NCI-H2107 (cell line): ENCODE measurements around the gene UBL4B.

Experiments used
- DNase-seq: peaks from one replicate; lab custom pipeline; 2025; lab: John Stamatoyannopoulos, UW

The UBL4B gene

DNA sequence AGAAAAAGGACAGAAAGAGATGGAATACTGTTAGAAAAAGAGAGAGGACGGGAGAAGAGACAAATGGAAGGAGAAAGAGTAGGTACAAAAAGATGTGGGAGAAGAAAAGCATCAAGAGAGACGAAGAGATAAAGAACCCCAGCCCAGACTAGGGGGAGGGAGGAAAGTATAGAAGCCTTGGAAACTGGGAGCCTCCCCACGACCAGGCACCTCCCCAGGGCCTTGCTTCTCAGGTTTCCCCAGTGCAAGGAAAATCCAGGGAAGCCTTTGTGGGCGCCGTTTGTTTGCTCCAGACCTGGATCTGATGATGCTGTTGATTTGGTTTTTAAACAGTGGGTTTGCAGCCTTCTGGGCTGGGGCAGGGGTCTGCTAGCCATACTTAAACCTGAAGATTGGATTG is 26.6 kb upstream of the UBL4B start:
- no peak for DNase-seq

DNA sequence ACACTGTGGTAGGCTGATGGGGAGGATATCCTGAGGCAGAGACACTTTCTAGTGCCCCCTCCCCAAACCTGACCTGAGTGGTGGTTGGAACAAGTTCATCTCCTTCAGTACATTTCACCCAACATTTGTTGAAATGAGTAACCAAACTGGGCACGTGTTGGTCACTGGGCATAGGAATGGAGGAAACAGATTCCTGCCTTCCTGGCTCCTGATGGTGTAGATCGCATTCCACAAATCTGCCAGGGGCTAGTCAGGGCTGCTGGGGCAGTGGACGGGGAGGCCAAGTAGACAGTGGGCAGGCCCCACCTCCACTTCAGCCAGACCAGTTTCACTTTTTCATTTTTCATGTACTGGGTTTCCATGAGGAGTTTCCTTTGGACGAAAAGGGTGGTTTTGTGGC is 25.3 kb upstream of the UBL4B start:
- DNase-seq = no peak

DNA sequence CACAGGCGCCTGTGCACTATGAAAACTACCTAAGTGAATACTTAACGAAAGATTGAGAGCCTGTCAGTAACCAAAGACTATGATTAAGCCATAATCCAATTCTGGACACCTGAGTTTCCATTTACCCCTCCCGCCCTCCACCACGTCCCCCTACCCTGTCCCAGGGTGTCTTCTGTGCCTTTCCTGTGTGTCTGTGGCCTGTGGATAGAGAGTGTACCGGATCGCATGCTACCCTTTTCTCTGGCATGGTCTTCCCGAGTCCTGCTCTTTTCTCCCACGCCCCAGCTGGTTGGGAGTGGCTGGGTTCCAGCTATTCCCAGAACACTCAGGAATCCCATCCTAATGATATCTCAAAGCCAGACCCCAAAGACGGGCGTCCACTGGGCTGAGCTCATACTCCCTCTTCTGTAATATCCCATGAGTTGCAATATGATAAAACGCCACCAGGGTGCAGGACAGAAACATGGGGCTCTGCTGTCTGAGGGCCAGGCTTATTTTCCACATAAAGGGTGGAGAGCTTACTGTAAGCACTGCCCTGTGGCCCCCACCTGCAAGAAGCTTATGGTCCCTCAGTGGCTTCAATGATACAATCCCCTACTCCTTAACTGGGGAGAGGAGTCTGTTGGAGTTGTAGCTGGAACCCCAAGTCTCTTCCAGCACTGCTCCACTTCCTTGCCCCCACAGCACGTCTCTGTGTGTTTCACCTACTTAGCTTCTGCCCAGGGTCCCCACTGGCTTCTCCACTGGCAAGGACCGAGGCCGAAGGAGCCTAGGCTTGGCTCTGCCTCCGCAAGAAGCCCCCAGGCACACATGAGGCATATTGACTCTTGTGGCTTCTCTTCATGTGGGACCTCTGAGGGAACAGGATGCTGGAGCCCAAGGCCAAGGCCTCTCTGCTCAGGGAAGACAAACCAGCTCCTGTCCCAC is 24.2 kb upstream of the UBL4B start:
- peak; percentile 18 for DNase-seq

DNA sequence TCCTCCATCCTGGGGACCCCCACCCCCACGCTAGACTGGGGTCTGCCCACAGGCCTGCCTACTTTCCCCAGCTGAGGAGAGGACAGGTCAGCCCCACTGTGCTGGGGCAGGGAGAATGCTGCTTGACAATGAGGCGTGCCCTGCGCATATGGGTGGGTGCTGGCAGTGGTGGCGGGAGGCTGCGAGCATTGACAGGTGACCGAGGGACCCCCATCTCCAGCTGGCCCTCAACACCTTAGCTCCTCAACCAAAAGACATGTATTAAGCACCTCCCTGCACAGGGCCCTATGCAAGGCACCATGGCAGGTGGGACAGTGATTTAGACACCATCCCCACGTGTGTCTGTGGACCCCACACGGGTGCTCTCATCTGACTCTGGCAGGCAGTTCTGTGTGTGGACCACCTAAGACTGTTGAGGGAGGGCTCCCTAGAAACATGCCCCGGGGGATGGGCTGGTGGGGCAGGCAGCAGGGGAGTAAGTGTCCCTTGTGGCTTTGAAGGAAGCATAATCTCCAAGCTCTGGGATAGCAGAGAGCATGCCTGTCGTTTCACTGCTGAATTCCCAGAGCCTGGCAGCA is 23.4 kb upstream of the UBL4B start:
- no peak for DNase-seq

DNA sequence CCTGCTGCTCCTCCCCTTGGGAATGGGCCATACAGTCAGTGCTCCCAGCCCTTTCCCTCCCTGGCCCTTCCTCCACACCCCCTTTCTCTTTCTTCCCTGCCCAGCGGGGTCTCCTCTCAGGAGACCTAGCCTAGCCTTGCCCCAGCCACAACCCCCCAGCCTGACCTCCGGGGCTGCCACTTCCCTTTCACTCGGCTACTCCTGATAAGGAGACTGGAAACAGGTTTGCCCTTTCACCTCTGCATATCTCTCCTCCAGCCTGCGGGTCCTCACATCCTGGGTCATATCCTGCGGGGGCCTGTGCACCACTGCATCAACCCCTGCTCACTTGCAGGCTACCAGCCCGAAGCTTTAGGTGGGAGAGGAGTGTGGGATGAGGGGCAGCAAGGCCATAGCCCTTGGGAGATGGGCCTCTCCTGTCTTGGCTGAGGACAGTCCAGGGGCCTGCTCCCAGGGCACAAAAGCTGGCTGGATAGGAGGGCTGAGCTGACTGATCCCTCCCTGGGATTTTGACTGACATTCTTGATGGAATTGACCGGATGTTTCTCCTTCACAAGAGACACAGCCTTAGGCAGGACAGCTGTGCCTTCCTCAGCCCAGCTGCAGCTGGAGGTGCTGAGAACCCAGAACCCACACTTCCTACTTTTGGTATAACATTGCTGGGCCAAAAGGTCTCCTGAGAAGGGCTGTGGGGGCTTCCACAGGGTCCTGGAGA is 22.5 kb upstream of the UBL4B start:
- DNase-seq = no peak

DNA sequence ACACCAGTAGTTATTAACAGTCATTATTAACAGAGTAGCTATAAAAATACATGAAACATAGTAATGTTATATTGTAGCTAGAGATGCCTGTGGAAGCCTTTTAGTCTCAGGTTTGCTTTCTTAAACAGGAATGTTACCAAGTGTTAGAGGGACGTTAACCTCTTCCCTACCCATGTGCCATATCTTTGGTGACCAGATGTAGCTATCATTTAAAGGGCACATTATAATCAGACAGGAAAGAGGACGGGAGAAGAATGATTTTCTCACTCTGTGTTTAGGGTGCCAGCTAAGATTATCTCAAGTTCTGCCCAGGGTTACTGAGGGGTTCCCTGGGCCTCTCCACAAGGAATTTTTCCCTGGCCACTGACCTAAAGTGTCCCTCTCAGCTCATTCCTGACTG is 20.9 kb upstream of the UBL4B start:
- DNase-seq = no peak

DNA sequence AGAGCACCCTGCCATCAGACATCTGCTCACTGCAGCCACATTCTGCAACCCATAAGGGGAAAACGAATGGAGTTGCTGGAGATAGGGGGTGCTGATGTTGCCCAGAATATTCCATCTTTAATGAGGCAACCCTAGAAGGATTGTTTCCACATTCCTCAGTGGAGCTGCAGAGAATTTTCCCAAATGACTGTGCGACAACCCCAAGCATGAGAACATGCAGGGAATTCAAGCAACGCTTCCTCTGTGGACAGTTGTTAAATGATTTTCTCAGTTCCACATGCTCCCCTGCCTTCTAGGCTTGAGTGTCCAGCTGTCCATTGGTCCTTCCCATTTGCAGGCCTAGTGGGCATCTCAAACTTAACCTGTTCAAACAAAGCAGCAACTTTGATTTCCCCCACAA is 20.5 kb upstream of the UBL4B start:
- no peak for DNase-seq

DNA sequence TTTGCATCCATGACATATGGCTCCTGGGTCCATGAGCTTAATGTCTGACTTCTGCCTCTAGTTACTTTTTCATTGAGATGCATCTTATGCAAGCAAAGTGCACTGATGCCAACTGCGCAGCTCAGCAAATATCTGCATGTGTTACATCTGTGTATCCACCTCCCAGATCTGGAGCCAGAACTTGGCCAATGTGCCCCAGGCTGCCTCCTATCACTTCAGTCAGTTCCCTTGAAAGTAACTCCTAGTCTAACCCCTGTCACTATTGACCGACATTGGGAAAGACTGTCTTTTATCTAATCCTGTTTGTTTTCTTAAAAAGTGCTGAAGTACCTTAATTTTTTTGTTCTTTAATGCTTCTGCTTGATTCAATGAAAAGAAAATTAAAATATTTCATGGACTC is 19.3 kb upstream of the UBL4B start:
- DNase-seq = no peak

DNA sequence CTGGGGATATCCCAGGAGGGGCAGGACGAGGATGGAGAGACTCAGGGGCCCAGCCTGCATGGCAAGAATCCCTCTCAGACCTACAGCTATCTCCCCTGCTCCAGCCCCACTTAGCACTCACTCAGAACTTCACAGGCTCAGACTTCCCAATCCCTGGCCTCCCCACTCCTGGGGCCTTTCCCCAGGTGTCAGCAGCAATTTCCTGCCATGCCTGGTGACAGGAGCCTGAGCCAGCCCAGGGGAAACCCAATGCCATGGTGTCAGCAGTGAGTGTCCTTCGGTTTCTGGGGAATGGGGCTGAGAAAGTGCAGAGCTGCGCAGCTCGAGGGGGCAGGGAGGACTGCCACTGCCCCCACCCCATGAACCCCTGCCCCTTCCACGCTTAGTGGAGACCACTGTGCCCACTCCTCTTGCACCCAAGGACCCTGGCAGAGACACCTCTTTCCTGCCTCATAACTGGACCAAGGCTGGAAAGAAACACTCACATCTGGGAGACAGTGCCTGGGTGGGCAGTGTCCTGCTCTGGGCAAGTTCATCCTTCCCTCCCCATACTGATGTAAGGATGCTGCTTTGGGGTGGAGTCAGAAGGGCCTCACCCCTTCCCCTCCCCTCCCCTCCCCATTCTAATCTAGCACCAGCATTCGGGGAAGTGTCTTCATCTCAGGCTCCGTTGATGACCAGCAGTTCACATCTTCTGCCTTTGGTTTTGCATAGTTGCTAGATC is 17.1 kb upstream of the UBL4B start:
- no peak for DNase-seq

DNA sequence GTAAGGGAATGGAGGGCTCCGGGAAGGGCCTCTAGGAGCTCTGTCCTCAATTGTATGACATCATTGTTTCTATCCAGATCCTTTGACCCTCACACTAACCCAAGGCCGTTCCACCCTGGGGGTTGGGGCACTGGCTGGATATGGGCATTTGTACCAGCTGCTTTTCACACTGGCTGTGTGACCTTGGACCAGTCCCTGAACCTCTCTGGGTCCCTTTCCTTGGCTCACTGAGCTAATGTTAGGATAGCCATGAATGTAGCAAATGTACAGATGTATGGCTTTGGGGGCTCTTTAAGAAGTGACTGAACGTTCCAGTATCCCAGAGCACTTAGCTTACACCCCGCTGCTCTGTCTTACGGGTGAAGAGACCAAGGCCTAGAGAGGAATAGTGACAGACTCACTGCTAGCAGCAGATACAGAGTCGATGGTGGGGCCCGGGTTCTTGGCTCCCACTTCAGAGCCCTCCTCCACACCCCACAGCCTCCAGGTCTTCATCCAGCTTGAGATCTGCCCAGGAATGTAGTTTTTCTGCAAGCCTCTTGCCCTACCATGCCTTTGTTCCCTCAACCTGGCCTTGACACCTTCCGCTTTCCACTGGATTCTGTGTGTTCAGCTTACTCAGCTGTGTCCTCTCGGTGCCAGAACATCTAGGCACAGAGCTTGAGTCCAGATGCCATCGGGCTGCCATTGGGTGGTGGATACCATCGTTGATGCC is 14.6 kb upstream of the UBL4B start:
- DNase-seq = no peak

DNA sequence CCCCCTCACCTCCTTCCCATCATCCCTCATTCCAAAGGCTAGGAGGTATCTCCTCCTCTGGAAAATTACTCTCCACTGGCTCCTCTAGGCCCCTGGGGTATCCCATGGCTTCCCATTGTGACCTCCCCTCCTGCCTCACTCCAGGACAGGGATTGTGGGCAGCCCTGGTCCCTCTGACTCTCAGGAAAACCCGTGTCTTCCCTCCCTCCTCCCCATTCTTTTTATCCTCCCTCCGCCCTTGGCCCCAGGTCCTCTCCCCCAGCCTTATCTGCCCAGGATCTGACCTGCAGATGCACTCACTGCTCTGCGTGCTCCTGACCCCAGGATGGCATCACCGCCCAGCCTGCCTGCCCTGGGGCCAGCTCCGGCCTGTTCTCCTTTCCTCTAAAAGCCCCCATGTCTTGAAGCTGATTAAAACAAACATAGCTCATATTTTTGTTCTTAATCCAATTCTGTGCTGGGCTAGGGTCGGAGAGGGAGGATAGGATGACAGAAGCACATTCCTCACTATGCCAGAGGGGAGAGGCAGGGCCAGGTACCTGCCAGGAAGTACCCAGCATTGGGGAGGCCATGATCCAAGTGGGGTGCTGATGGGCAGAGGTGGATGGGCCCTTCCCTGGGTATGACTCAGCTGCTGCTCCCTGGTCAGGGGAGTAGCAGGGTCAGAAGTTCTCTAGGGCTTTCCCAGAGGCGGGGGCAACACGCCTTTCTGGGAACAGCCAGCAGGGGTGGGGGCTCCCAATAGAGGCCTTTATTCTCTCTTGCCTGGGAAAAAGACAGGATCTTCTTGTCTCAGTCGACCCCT is 13.8 kb upstream of the UBL4B start:
- no peak for DNase-seq

DNA sequence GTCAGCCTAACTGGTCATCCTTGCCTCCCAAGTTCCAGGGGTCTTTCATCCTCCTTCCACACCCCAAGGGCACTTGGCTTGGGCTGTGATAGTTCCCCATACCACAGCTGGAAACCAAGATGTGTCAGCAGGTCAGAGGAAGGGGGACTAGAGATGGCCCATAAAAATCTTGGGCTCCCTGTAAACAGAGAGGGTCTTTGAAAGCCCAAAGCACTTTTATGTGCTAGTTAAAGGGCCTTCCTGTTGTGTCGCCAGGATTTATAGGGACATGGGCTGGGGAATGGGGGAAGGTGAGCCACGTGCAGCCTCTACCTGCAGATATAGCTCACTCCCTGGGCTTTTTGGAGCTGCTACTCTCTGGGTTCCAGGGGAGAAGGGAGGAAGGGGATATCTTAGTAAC is 11.9 kb upstream of the UBL4B start:
- no peak for DNase-seq

DNA sequence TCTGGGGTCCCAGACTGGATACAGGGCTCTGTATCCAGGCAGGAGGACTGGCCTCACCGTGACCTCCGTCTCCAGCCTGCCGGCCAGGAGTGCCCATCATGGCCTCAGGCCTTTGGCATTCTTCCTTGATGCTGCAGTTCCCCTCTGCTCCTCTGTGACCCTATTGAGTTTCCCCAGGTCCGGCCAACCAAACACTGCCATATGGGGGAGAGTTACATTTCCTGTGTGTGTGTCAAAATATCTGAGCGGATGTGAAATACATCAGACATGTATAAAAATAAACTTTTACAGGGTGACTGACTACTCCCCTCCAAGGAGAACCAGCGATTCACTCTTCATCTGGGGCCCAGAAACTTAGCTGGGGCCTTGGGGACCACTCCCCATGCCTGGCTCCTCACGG is 10.2 kb upstream of the UBL4B start:
- DNase-seq = no peak

DNA sequence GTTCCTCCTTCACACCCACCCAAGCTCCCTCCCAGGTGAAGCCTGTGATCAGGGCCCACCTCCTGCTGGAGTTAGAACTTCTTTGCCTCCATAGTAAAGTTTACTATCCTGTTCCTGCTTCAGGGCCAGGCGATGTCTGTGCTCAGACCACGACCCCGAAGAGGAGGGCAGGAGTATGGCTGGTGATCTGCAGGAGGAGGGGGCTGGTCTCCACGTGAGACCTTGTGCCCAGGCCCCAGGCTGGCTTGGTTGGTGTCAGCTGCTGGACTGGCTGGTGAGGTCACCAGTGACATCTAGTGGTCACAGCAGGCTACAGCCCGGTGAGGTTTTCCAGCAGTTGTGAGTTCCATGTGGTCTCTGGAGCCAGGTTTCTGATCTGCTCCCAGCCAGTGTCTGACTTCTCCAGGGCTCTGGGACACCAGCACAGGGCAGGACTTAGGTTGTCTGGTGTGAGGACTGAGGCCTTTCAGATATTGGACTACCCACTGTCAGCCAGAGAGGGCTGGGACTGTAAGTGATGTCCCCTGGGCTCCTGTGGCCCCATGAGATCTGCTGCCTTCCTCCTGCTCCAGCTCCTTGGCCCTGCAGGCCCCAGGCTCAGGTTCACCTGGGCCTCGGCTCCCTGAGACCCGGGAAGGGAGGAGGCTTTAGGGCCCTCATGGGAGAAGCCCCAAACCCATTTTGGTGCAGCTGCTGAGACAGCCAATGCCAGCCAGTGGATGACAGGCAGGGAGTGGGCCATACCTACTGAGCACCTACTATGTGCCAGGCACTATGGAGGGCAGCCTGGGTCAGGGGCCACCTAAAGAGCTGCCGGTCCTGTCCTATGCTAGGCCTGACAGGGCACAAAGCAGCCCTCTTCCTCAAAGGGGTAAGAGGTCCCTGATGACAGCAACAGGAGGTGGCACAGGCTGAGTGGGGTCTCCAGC is 6.0 kb upstream of the UBL4B start:
- no peak for DNase-seq

DNA sequence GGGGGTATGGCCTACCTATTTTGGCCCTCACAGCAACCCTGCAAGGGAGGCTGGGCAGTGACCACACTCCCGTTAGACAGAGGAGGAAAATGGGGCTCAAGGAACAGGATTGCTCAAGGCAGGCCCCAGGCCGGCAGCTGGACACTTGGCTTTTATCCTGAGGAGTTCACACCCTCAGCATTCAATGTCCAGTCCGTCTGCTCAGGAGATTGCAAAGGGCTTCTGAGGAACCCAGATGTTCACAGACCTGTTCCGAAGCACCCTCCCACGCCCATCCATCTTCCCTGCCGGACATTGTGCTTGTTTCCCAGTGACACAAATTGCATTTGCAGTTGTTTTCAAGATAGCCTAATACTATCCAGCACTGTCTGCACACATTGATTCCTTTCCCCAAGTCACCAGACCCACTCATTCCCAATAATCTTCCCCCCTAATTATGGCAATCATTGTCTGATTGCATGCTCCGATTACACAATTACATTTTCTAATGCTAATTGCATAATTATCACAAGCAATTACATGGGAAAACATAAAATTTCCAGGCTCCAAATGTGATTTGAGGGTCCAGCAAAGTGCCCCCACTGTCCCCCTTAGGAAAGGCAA is 4.3 kb upstream of the UBL4B start:
- no peak for DNase-seq

DNA sequence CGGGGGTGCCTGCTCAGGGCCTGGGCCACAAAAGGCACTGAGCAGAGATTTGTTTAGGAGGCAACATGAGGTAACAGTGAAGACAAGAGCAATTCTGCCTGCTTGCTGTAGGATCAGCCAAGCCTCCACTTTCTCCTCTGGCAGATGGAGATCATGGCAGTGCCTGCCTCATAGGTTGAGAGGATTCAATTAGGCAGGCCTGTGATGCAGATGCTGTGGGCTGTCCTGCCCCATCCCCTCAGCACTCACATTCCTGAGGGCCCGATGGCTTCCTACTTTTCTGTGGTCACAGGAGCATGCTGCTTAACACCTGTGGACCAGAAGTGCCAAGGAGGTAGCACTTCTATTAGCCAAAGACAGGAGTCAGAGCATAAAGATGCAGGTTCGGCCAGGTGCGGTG is 1.2 kb upstream of the UBL4B start:
- DNase-seq = no peak

DNA sequence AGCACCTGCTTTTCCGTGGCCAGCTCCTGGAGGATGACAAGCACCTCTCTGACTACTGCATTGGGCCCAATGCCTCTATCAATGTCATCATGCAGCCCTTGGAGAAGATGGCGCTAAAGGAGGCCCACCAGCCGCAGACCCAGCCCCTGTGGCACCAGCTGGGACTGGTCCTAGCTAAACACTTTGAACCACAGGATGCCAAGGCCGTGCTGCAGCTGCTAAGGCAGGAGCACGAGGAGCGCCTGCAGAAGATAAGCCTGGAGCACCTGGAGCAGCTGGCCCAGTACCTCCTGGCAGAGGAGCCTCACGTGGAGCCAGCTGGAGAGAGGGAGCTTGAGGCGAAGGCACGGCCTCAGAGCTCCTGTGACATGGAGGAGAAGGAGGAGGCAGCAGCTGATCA is 413 bp downstream of the UBL4B start:
- DNase-seq = no peak

DNA sequence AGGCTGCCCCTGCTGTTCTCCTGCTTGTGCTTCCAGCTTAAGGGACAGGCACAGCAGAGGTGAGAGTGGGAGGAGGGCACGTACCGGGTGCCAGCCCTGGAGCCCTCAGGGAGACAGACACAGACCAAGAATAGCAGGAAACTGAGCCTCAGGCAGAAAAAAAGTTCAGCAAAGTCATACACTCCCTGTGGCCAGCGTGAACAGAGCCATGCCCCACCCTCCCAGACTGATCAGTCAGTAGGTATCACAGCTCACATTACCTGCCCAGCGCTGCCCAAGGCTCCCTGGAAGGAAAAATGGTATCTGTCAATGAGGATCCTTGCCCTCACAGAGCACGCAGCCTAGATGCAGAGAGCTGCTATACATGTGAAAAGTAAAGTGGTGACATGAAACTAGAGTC is 1.3 kb downstream of the UBL4B start:
- no peak for DNase-seq

DNA sequence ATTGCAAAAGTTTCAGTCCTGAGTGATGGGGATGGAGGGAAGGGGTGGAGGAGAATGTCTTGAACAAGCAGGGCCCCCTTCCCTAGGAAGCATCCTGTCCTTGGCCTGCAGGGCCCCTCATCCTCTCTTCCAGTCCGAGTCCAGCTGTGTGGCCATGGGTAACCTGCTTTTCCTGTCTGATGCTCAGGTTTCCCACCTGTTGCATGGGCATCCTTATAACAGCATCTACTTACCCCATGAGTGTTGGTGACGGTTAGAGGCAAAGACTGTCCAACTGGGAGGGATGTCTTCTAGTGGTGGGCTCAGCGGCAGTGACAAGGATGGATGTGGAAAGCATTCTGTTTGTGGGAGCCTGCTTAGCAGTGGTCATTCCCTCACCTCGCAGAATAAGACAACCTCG is 1.9 kb downstream of the UBL4B start:
- DNase-seq = no peak
